Lung (tissue), 12 donors: ENCODE measurements around the gene F2. TPM values are rescaled to one million over a fixed set of nuclear protein-coding genes. Genes with fewer than 3 reads are reported as not detected.

Source experiments
- ATAC-seq: fragments of 200-7000 bp; cut with Tn5 transposase; one replicate; pipeline ENCODE4 v1.9.1; 2020; ENCODE audit warnings: moderate number of reproducible peaks; ENCODE audit not compliant: insufficient read depth, low FRiP score
- DNase-seq, 3 donors: peaks; one replicate each; pipeline ENCODE4 v3.0.0-alpha.2; 2013 to 2017
- H3K27ac ChIP-seq, 2 donors: one replicate each; pipeline ENCODE4 v1.5.1; 2013; ENCODE audit warnings: mild to moderate bottlenecking in 2 of 2, moderate library complexity in 2 of 2, control low read depth in 1 of 2, inconsistent platforms in 1 of 2, low read depth in 1 of 2, low read length in 1 of 2
- H3K27me3 ChIP-seq, 3 donors: one replicate each; pipeline ENCODE4 v1.5.1; 2013; ENCODE audit warnings: low read length in 2 of 3; ENCODE audit not compliant: control insufficient read depth in 3 of 3, insufficient read depth in 3 of 3
- H3K36me3 ChIP-seq, 4 donors: one replicate each; pipeline ENCODE4 v1.5.1; 2013; ENCODE audit warnings: low read length in 4 of 4, mild to moderate bottlenecking in 1 of 4, moderate library complexity in 1 of 4; ENCODE audit not compliant: control insufficient read depth in 4 of 4, insufficient read depth in 4 of 4
- H3K4me1 ChIP-seq, 5 donors: one replicate each; pipeline ENCODE4 v1.5.1; 2013; ENCODE audit warnings: low read length in 5 of 5, mild to moderate bottlenecking in 2 of 5, moderate library complexity in 1 of 5; ENCODE audit not compliant: control insufficient read depth in 5 of 5, insufficient read depth in 5 of 5
- H3K4me3 ChIP-seq: one replicate; pipeline ENCODE4 v1.5.1; 2013; ENCODE audit warnings: mild to moderate bottlenecking, control low read depth, moderate library complexity
- H3K9ac ChIP-seq, 2 donors: one replicate each; pipeline ENCODE4 v1.5.1; 2013; ENCODE audit warnings: low read length in 2 of 2, control low read depth in 1 of 2; ENCODE audit not compliant: insufficient read depth in 1 of 2
- H3K9me3 ChIP-seq, 4 donors: one replicate each; pipeline ENCODE4 v1.5.1; 2013; ENCODE audit warnings: low read length in 3 of 4, mild to moderate bottlenecking in 1 of 4, moderate library complexity in 1 of 4; ENCODE audit not compliant: control insufficient read depth in 4 of 4, insufficient read depth in 3 of 4
- CTCF ChIP-seq: IDR thresholded peaks from 2 replicates; pipeline ENCODE4 v1.5.1; 2012; ENCODE audit warnings: mild to moderate bottlenecking; ENCODE audit errors: control extremely low read depth, extremely low read depth
- WGBS, 2 donors: extraction: QIAGEN DNeasy Blood & Tissue Kit; methylation state at CpG; one replicate each; pipeline ENCODE4 v1.1.7; 2013; 5-methylcytosine and 5-hydroxymethylcytosine counted together
- polyA plus RNA-seq, 2 donors: library from polyadenylated mRNA; stranded (reverse); fragments of 200-250 nt; gene quantifications; one replicate each; pipeline ENCODE4 v1.2.1, GENCODE V29; 2013
- total RNA-seq, 2 donors: library from RNA; depleted of rRNA in 1 of 2; stranded (reverse); fragments of >200 nt in 1 of 2; gene quantifications; one replicate each; pipeline ENCODE4 v1.2.1, GENCODE V29; 2014 to 2021
- donor health status: control.
- donor health status: control.
- donor health status: Bipolar disorder and iron deficiency.
- donor health status: healthy.
- donor health status: DM: yes; HTN: yes; CAD: no.

The F2 gene
- total and polyA plus RNA-seq, 4 donors = 0.01 to 0.40 (median 0.26) TPM; not detected in 1

DNA sequence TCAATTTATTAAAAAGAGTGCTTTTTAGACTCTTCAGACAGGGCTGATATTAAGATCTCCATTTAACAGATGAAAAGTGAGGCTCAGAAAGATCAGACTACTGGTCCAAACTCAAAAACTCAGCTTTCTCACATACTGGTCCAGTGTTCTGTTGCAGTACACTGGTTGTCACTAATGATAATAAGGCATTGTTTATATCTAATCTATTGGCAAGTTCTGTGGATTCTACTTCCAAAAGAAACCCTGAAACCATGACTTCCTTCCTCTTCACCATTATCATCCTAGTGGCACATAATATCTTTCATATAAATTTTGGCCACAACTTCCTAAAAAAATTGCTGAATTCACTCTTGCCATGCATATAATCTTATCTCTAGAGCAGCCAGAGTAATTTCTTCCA lies 36.9 kb downstream of the F2 start:
- no peaks in the 10 kb centered on the region for H3K27me3 ChIP-seq
- H3K27ac ChIP-seq = no peak overlapping the region
- H3K9me3 ChIP-seq = no peaks in the 10 kb centered on the region
- peaks cover 32 to 59% (median 50%) of the 10 kb centered on the region in 4 donors for H3K36me3 ChIP-seq
- DNase-seq = no peak
- no peaks in the 10 kb centered on the region for H3K4me1 ChIP-seq
- ATAC-seq = no peak
- H3K9ac ChIP-seq = no peak overlapping the region
- no peak for TF ChIP-seq CTCF
- no peak overlapping the region for H3K4me3 ChIP-seq

GRCh38 chr11:46759196-46759595 lies 40.2 kb downstream of the F2 start:
- no peaks in the 10 kb centered on the region for H3K27me3 ChIP-seq
- H3K27ac ChIP-seq = no peak overlapping the region
- H3K4me3 ChIP-seq = no peak overlapping the region
- no peaks in the 10 kb centered on the region for H3K4me1 ChIP-seq
- ATAC-seq (no peak), DNase-seq (no peak)
- no peak overlapping the region for H3K9ac ChIP-seq
- 97 to 98% methylated on average over 6 of the region's 6 CpGs for WGBS, 2 donors
- no peaks in the 10 kb centered on the region for H3K9me3 ChIP-seq
- H3K36me3 ChIP-seq = peaks cover 28 to 64% (median 45%) of the 10 kb centered on the region in 4 donors
- TF ChIP-seq CTCF = no peak

GRCh38 chr11:46760429-46761128 lies 41.6 kb downstream of the F2 start:
- Histone ChIP-seq H3K36me3 (peaks cover 21 to 56% (median 42%) of the 10 kb centered on the region in 4 donors), H3K9me3 (no peaks in the 10 kb centered on the region), H3K9ac (no peak overlapping the region), H3K4me3 (no peak overlapping the region), H3K27me3 (no peaks in the 10 kb centered on the region), H3K27ac (no peak overlapping the region), H3K4me1 (no peaks in the 10 kb centered on the region)
- ATAC-seq = no peak
- DNase-seq = no peak
- 96 to 98% methylated on average over 6 of the region's 6 CpGs for WGBS, 2 donors
- TF ChIP-seq CTCF = no peak

DNA sequence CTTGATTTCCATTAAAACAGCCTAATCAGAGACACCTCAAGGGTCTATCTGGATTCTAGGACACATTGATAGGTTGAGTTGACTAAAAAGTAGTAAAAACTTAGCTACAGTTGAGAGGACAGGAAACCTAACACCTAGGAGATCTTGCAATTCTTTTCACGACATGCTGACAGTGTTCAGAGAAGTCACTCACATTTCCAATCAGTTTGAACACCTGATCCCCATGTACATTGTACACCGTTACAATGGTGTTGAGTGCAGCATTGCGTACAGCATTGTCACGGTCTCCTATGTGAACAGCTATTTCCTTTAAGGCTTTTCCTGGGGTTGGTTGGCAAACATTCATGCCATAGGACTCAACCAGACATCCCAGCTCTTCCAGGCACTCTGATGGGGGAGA lies 42.8 kb downstream of the F2 start:
- Histone ChIP-seq H3K27me3 (no peaks in the 10 kb centered on the region), H3K36me3 (peaks cover 20 to 52% (median 36%) of the 10 kb centered on the region in 4 donors), H3K9ac (no peak overlapping the region), H3K27ac (no peak overlapping the region), H3K4me3 (no peak overlapping the region), H3K4me1 (no peaks in the 10 kb centered on the region), H3K9me3 (no peaks in the 10 kb centered on the region)
- no peak for ATAC-seq
- no peak for TF ChIP-seq CTCF
- WGBS, 2 donors = 93 to 96% methylated on average over 4 of the region's 4 CpGs
- DNase-seq = no peak
